A549 (cell line): ENCODE data around the gene LTF. TPM values are rescaled to one million over a fixed set of nuclear protein-coding genes. Genes with fewer than 3 reads are reported as not detected.

Experiments
- ATAC-seq, 2 experiments: fragments of 200-7000 bp in 1 of 2; fragments of >200 bp in 1 of 2; cut with Nextera tagmentation in 1 of 2; cut with Tn5 transposase in 1 of 2; 3 replicates each; pipeline versions ENCODE4 v1.8.0 to v1.9.1; 2018 to 2020; ENCODE audit warnings: mild to moderate bottlenecking in 1 of 2, moderate library complexity in 1 of 2
- CTCF ChIA-PET: fragments of 300-600 bp; sonication (Branson Sonifier 250); formaldehyde crosslinking; extraction: SDS; loops from one replicate; lab custom pipeline; 2021; ENCODE audit warnings: antibody characterized with exemption, inconsistent platforms; lab: Yijun Ruan, JAX
- POLR2A ChIA-PET: fragments of 350-600 bp; formaldehyde crosslinking; extraction: SDS; loops from one replicate; lab custom pipeline; 2021; ENCODE audit warnings: antibody characterized with exemption, inconsistent platforms; lab: Yijun Ruan, JAX
- DNase-seq, 2 experiments: peaks; one replicate each; pipeline versions ENCODE4 v3.0.0 to v3.0.0-alpha.2; 2011 to 2016; ENCODE audit warnings: low read depth in 1 of 2, low spot score in 1 of 2
- FAIRE-seq: peaks from 2 replicates; lab custom pipeline; 2011; peaks lifted over from hg19 to GRCh38; lab: Jason Lieb, UNC
- H3K27ac ChIP-seq, 2 experiments: fragments of >200 bp; sonication (Bioruptor Twin); formaldehyde crosslinking; 3 replicates each; pipeline ENCODE4 v1.5.1; 2016 to 2017
- H3K4me1 ChIP-seq: fragments of >200 bp; sonication (Bioruptor Twin); formaldehyde crosslinking; 3 replicates; pipeline ENCODE4 v1.6.1; 2016
- H3K4me2 ChIP-seq: fragments of >200 bp; sonication (Bioruptor Twin); formaldehyde crosslinking; 3 replicates; pipeline ENCODE4 v1.6.1; 2016
- H3K4me3 ChIP-seq: fragments of >200 bp; sonication (Bioruptor Twin); formaldehyde crosslinking; 3 replicates; pipeline ENCODE4 v1.5.1; 2016
- H3K9me3 ChIP-seq: fragments of >200 bp; sonication (Bioruptor Twin); formaldehyde crosslinking; 3 replicates; pipeline ENCODE4 v1.6.1; 2016
- ATOH8 ChIP-seq: fragments of 250-450 bp; sonication (Bioruptor Pico); IDR thresholded peaks from 2 replicates; pipeline ENCODE4 v1.5.0; 2020; ENCODE audit warnings: low read depth, mild to moderate bottlenecking, moderate library complexity
- CBX2 ChIP-seq: fragments of 200-600 bp; sonication (generic); IDR thresholded peaks from 2 replicates; pipeline ENCODE4 v1.6.1; 2016; ENCODE audit warnings: low read depth, mild to moderate bottlenecking, borderline replicate concordance
- CBX8 ChIP-seq: fragments of 200-600 bp; sonication (generic); IDR thresholded peaks from 2 replicates; pipeline ENCODE4 v1.6.1; 2016
- CEBPB ChIP-seq, 2 experiments: fragments of >200 bp in 1 of 2; sonication (Bioruptor Twin) in 1 of 2; formaldehyde crosslinking in 1 of 2; IDR thresholded peaks; 2 replicates each; pipeline ENCODE4 v1.6.1; 2012 to 2016
- CHD2 ChIP-seq: fragments of 150-350 bp; IDR thresholded peaks from 2 replicates; pipeline ENCODE4 v1.6.1; 2014; ENCODE audit warnings: low read length; ENCODE audit not compliant: partially characterized antibody
- E2F6 ChIP-seq: IDR thresholded peaks from 2 replicates; pipeline ENCODE4 v1.6.1; 2012; ENCODE audit warnings: low read depth, borderline replicate concordance
- EHF ChIP-seq: fragments of 250-450 bp; sonication (Bioruptor Pico); IDR thresholded peaks from 2 replicates; pipeline ENCODE4 v1.5.0; 2020; ENCODE audit warnings: mild to moderate bottlenecking
- ELK1 ChIP-seq: fragments of 150-350 bp; IDR thresholded peaks from 2 replicates; pipeline ENCODE4 v1.6.1; 2014; ENCODE audit warnings: low read depth, mild to moderate bottlenecking, low read length
- ESRRA ChIP-seq: fragments of 150-350 bp; IDR thresholded peaks from 2 replicates; pipeline ENCODE4 v1.6.1; 2014; ENCODE audit warnings: mild to moderate bottlenecking, low read length, borderline replicate concordance
- FOSB ChIP-seq: fragments of 250-450 bp; sonication (Bioruptor Pico); IDR thresholded peaks from 2 replicates; pipeline ENCODE4 v1.5.0; 2020; ENCODE audit warnings: mild to moderate bottlenecking, moderate library complexity
- FOXS1 ChIP-seq: fragments of 250-450 bp; sonication (Bioruptor Pico); IDR thresholded peaks from 2 replicates; pipeline ENCODE4 v1.5.0; 2020; ENCODE audit warnings: mild to moderate bottlenecking, moderate library complexity
- HDAC2 ChIP-seq: fragments of 200-600 bp; sonication (generic); IDR thresholded peaks from 2 replicates; pipeline ENCODE4 v1.6.1; 2016
- HMGXB4 ChIP-seq: fragments of 250-450 bp; sonication (Bioruptor Pico); IDR thresholded peaks from 2 replicates; pipeline ENCODE4 v1.5.0; 2021; ENCODE audit warnings: mild to moderate bottlenecking, moderate library complexity, borderline replicate concordance
- JUN ChIP-seq, 2 experiments: fragments of >200 bp; sonication (Bioruptor Twin); formaldehyde crosslinking; IDR thresholded peaks; 2 replicates in 1 of 2; 3 replicates in 1 of 2; pipeline ENCODE4 v1.6.1; 2016 to 2017
- JUNB ChIP-seq: fragments of >200 bp; sonication (Bioruptor Twin); formaldehyde crosslinking; IDR thresholded peaks from 2 replicates; pipeline ENCODE4 v1.6.1; 2016
- KDM1A ChIP-seq: fragments of 200-600 bp; sonication (generic); IDR thresholded peaks from 2 replicates; pipeline ENCODE4 v1.6.1; 2016; ENCODE audit warnings: low read depth, mild to moderate bottlenecking
- MAX ChIP-seq: IDR thresholded peaks from 2 replicates; pipeline ENCODE4 v1.6.1; 2012
- MYC ChIP-seq: IDR thresholded peaks from 2 replicates; pipeline ENCODE4 v1.6.1; 2012; ENCODE audit warnings: mild to moderate bottlenecking, inconsistent platforms, low read length, improper control_type of control experiment, borderline replicate concordance
- NFE2L2 ChIP-seq: fragments of 150-350 bp; conservative IDR thresholded peaks from 2 replicates; pipeline ENCODE4 v1.6.1; 2014; ENCODE audit warnings: low read length
- NR3C1 ChIP-seq: fragments of >200 bp; sonication (Bioruptor Twin); formaldehyde crosslinking; IDR thresholded peaks from 3 replicates; pipeline ENCODE4 v1.6.1; 2017
- PBX3 ChIP-seq: IDR thresholded peaks from 2 replicates; pipeline ENCODE4 v1.6.1; 2012
- PHF8 ChIP-seq: fragments of 200-600 bp; sonication (generic); IDR thresholded peaks from 2 replicates; pipeline ENCODE4 v1.6.1; 2016; ENCODE audit warnings: low read depth, mild to moderate bottlenecking, antibody characterized with exemption, moderate library complexity, borderline replicate concordance
- RFX5 ChIP-seq: fragments of 450-650 bp; IDR thresholded peaks from 2 replicates; pipeline ENCODE4 v1.7.1; 2014; ENCODE audit warnings: antibody characterized with exemption, mild to moderate bottlenecking, moderate library complexity
- ZFP36 ChIP-seq: fragments of 450-650 bp; IDR thresholded peaks from 2 replicates; pipeline ENCODE4 v1.6.1; 2014; ENCODE audit warnings: borderline replicate concordance; ENCODE audit not compliant: partially characterized antibody
- WGBS: methylation state at CpG from one replicate; pipeline ENCODE4 v1.1.6; 2017; ENCODE audit errors: missing lambda C conversion rate; 5-methylcytosine and 5-hydroxymethylcytosine counted together
- polyA plus RNA-seq, 4 experiments: library from polyadenylated mRNA; depleted of rRNA in 3 of 4; stranded (reverse); fragments of >200 nt; fragmentation: RNase III in 1 of 4; extraction: RNeasy Plus Mini Kit Qiagen cat#74134 plus additional on column Dnase treatment in 1 of 4; gene quantifications; 2 replicates in 3 of 4; 3 replicates in 1 of 4; pipeline ENCODE4 v1.2.3, GENCODE V29; 2011 to 2017

The LTF gene
- polyA plus RNA-seq, 2 of the 4 experiments (the other 2 are of a cell fraction), result not detected

GRCh38 chr3:46509661-46510187, 45.0 kb upstream of the LTF start:
- H3K4me3 ChIP-seq, result no peak overlapping the region
- H3K9me3 ChIP-seq, result no peaks in the 10 kb centered on the region
- DNase-seq, result no peak
- no peak for ATAC-seq
- CTCF ChIA-PET, result interaction anchor here (1.0 to 1.6 kb wide), 5 partner anchors 11 to 21 kb away, joined by 3 to 6 read pairs (median 3); no protein-coding TSS in a partner anchor
- POLR2A ChIA-PET, result no interaction called here
- H3K4me2 ChIP-seq, result no peak overlapping the region
- no peak overlapping the region for H3K27ac ChIP-seq
- 32% methylated on average over 4 of the region's 4 CpGs for WGBS
- no peak for TF ChIP-seq JUN (IDR thresholded peaks at IDR 0.05)
- no peak for TF ChIP-seq PBX3
- TF ChIP-seq MYC, result no peak
- TF ChIP-seq ZFP36, result no peak
- no peak for TF ChIP-seq CBX8
- no peak for TF ChIP-seq CHD2
- no peak for TF ChIP-seq NR3C1
- no peak for TF ChIP-seq JUNB
- no peak for TF ChIP-seq HDAC2
- TF ChIP-seq CEBPB (IDR thresholded peaks at IDR 0.05), result no peak
- TF ChIP-seq PHF8, result no peak
- no peak for TF ChIP-seq FOXS1 (CRISPR knock-in tag)
- no peak for TF ChIP-seq EHF
- TF ChIP-seq ESRRA, result no peak
- TF ChIP-seq FOSB, result no peak
- TF ChIP-seq ATOH8, result no peak
- no peak for TF ChIP-seq ELK1
- no peak for FAIRE-seq
- no peaks in the 10 kb centered on the region for H3K4me1 ChIP-seq

- DNase-seq, result no peak
- H3K4me3 ChIP-seq, result no peak overlapping the region
- ATAC-seq, result no peak
- 65% methylated on average over 4 of the region's 4 CpGs for WGBS
- TF ChIP-seq ATOH8 (no peak), E2F6 (no peak), FOSB (no peak), RFX5 (no peak), NFE2L2 (no peak), KDM1A (no peak), MAX (no peak), CBX2 (no peak), HMGXB4 (CRISPR knock-in tag) (no peak)
- ChIA-PET CTCF (interaction anchor here (1.0 to 1.6 kb wide), 4 partner anchors 10 to 22 kb away, joined by 3 to 6 read pairs (median 4); no protein-coding TSS in a partner anchor), POLR2A (no interaction called here)
- FAIRE-seq, result no peak
- H3K4me2 ChIP-seq, result no peak overlapping the region
- H3K4me1 ChIP-seq, result no peaks in the 10 kb centered on the region
- no peaks in the 10 kb centered on the region for H3K9me3 ChIP-seq
- H3K27ac ChIP-seq, result no peak overlapping the region
Observed at GRCh38 chr3:46508850-46509591, 44.3 kb upstream of the LTF start.
